Small intestine (tissue), 7 donors: ENCODE measurements around the gene NR1D1. TPM values are rescaled to one million over a fixed set of nuclear protein-coding genes. Genes with fewer than 3 reads are reported as not detected.

Experiments
- DNase-seq, 2 donors: peaks; one replicate each; pipeline versions ENCODE4 v3.0.0 to v3.0.0-alpha.2; 2013
- FAIRE-seq: peaks from 2 replicates; lab custom pipeline; 2012; peaks lifted over from hg19 to GRCh38; lab: Jason Lieb, UNC
- H3K27ac ChIP-seq, 3 donors: one replicate each; pipeline ENCODE4 v1.5.1; 2013; ENCODE audit warnings: low read length in 2 of 3, mild to moderate bottlenecking in 2 of 3, control low read depth in 1 of 3, inconsistent platforms in 1 of 3, low read depth in 1 of 3, moderate library complexity in 1 of 3
- H3K27me3 ChIP-seq, 3 donors: one replicate each; pipeline ENCODE4 v1.6.1; 2013; ENCODE audit warnings: low read length in 3 of 3, inconsistent platforms in 1 of 3; ENCODE audit not compliant: control insufficient read depth in 3 of 3, insufficient read depth in 3 of 3
- H3K36me3 ChIP-seq, 3 donors: one replicate each; pipeline ENCODE4 v1.6.1; 2013; ENCODE audit warnings: low read length in 3 of 3, inconsistent platforms in 1 of 3, low read depth in 1 of 3, mild to moderate bottlenecking in 1 of 3, moderate library complexity in 1 of 3; ENCODE audit not compliant: control insufficient read depth in 3 of 3, insufficient read depth in 2 of 3
- H3K4me1 ChIP-seq, 3 donors: one replicate each; pipeline ENCODE4 v1.6.1; 2013; ENCODE audit warnings: low read length in 2 of 3, inconsistent platforms in 1 of 3, low read depth in 1 of 3, mild to moderate bottlenecking in 1 of 3, moderate library complexity in 1 of 3; ENCODE audit not compliant: control insufficient read depth in 3 of 3, insufficient read depth in 2 of 3
- H3K4me3 ChIP-seq, 3 donors: one replicate each; pipeline ENCODE4 v1.5.1; 2013; ENCODE audit warnings: low read length in 3 of 3, control low read depth in 1 of 3, inconsistent platforms in 1 of 3, low read depth in 1 of 3, mild to moderate bottlenecking in 1 of 3, moderate library complexity in 1 of 3
- H3K9me3 ChIP-seq, 2 donors: one replicate each; pipeline ENCODE4 v1.6.1; 2013; ENCODE audit warnings: low read depth in 1 of 2, low read length in 1 of 2; ENCODE audit not compliant: control insufficient read depth in 2 of 2, insufficient read depth in 1 of 2
- WGBS, 3 donors: extraction: QIAGEN DNeasy Blood & Tissue Kit; methylation state at CpG; one replicate each; pipeline ENCODE4 v1.1.7; 2013; 5-methylcytosine and 5-hydroxymethylcytosine counted together
- polyA plus RNA-seq, 4 donors: library from polyadenylated mRNA; stranded (reverse) in 3 of 4; unstranded in 1 of 4; fragments of 200-250 nt in 3 of 4; fragments of 120-200 nt in 1 of 4; gene quantifications; one replicate each; pipeline versions ENCODE4 v1.2.1 to v1.2.3, GENCODE V29; 2013
- donor health status: healthy with polysubstance abuse.
- donor health status: control.
- donor health status: control.
- donor health status: Bipolar disorder and iron deficiency.
- donor health status: healthy.

The NR1D1 gene
- polyA plus RNA-seq, 4 donors, result 2.7 to 25.1 (median 12.1) TPM

GRCh38 chr17:40107522-40108174 lies 7.3 kb upstream of the NR1D1 start:
- FAIRE-seq (no peak), DNase-seq (no peak)
- peaks cover 16 to 81% (median 38%) of the 10 kb centered on the region in 3 donors for H3K4me1 ChIP-seq

GRCh38 chr17:40106760-40107521 lies 6.6 kb upstream of the NR1D1 start:
- H3K4me3 ChIP-seq, result no peak overlapping the region
- H3K27ac ChIP-seq, result peak overlapping the region; percentile 74 to 90 (median 78)
- DNase-seq (no peak), FAIRE-seq (no peak)
- H3K4me1 ChIP-seq, result peaks cover 16 to 75% (median 38%) of the 10 kb centered on the region in 3 donors
- H3K36me3 ChIP-seq, result no peaks in the 10 kb centered on the region
- no peaks in the 10 kb centered on the region for H3K9me3 ChIP-seq
- WGBS, 3 donors, result 50 to 83% (median 81%) methylated on average over 19 to 20 of the region's 20 CpGs
- H3K27me3 ChIP-seq, result no peaks in the 10 kb centered on the region

More at GRCh38 chr17:40107522-40108174, 7.3 kb upstream of the NR1D1 start:
- Histone ChIP-seq H3K36me3 (no peaks in the 10 kb centered on the region), H3K4me3 (no peak overlapping the region), H3K9me3 (no peaks in the 10 kb centered on the region), H3K27ac (peak overlapping the region; percentile 74 to 90 (median 78)), H3K27me3 (no peaks in the 10 kb centered on the region)
- 29 to 68% (median 54%) methylated on average over 5 of the region's 5 CpGs for WGBS, 3 donors

GRCh38 chr17:40105861-40106759 lies 5.7 kb upstream of the NR1D1 start:
- Histone ChIP-seq H3K4me3 (no peak overlapping the region), H3K9me3 (no peaks in the 10 kb centered on the region), H3K27ac (peak overlapping the region in 2 of 3 donors; percentile 78 to 80), H3K36me3 (no peaks in the 10 kb centered on the region), H3K4me1 (peaks cover 16 to 75% (median 42%) of the 10 kb centered on the region in 3 donors), H3K27me3 (no peaks in the 10 kb centered on the region)
- FAIRE-seq, result no peak
- no peak for DNase-seq
- WGBS, 3 donors, result 71 to 87% (median 83%) methylated on average over 5 of the region's 5 CpGs

- Histone ChIP-seq H3K4me3 (no peak overlapping the region), H3K27ac (peak overlapping the region in 1 of 3 donors; percentile 80), H3K36me3 (no peaks in the 10 kb centered on the region), H3K4me1 (peaks cover 9 to 75% (median 30%) of the 10 kb centered on the region in 3 donors), H3K9me3 (no peaks in the 10 kb centered on the region), H3K27me3 (no peaks in the 10 kb centered on the region)
- FAIRE-seq, result no peak
- DNase-seq, result no peak
- 56 to 65% (median 62%) methylated on average over 3 of the region's 3 CpGs for WGBS, 3 donors
These were observed 4.5 kb upstream of the NR1D1 start for GRCh38 chr17:40104594-40105486.

- peak overlapping the region; percentile 53 to 80 (median 63) for H3K27ac ChIP-seq
- H3K36me3 ChIP-seq, result no peaks in the 10 kb centered on the region
- H3K4me3 ChIP-seq, result no peak overlapping the region
- FAIRE-seq, result no peak
- 6 to 17% (median 14%) methylated on average over 1 to 2 of the region's 2 CpGs for WGBS, 3 donors
- no peak for DNase-seq
- H3K4me1 ChIP-seq, result peaks cover 8 to 72% (median 23%) of the 10 kb centered on the region in 3 donors
- no peaks in the 10 kb centered on the region for H3K27me3 ChIP-seq
- H3K9me3 ChIP-seq, result no peaks in the 10 kb centered on the region
These were observed 3.3 kb upstream of the NR1D1 start for GRCh38 chr17:40103688-40104087.

GRCh38 chr17:40103071-40103661 lies 2.8 kb upstream of the NR1D1 start:
- peaks cover 8 to 72% (median 23%) of the 10 kb centered on the region in 3 donors for H3K4me1 ChIP-seq
- no peaks in the 10 kb centered on the region for H3K36me3 ChIP-seq

GRCh38 chr17:40101367-40102210 lies 1.2 kb upstream of the NR1D1 start:
- no peaks in the 10 kb centered on the region for H3K27me3 ChIP-seq
- no peak overlapping the region for H3K4me3 ChIP-seq
- 66 to 69% (median 69%) methylated on average over 16 of the region's 16 CpGs for WGBS, 3 donors
- peaks cover 8 to 77% (median 28%) of the 10 kb centered on the region in 3 donors for H3K4me1 ChIP-seq
- peaks cover 0 to 9% (median 3%) of the 10 kb centered on the region in 3 donors for H3K36me3 ChIP-seq
- FAIRE-seq (no peak), DNase-seq (no peak)
- H3K9me3 ChIP-seq, result no peaks in the 10 kb centered on the region
- peak overlapping the region; percentile 86 to 96 (median 92) for H3K27ac ChIP-seq

More at GRCh38 chr17:40103071-40103661, 2.8 kb upstream of the NR1D1 start:
- DNase-seq (peak in 1 of 2 donors; percentile 65), FAIRE-seq (no peak)
- Histone ChIP-seq H3K9me3 (no peaks in the 10 kb centered on the region), H3K27ac (peak overlapping the region; percentile 53 to 80 (median 63)), H3K27me3 (no peaks in the 10 kb centered on the region), H3K4me3 (no peak overlapping the region)
- WGBS, 3 donors, result 32 to 43% (median 39%) methylated on average over 3 of the region's 3 CpGs
